Keratinocyte (primary cell): ENCODE results near the gene TRMT10A. TPM values are rescaled to one million over a fixed set of nuclear protein-coding genes. Genes with fewer than 3 reads are reported as not detected.

ENCODE experiments used
- DNase-seq: peaks from one replicate; pipeline ENCODE4 v3.0.0-alpha.2; 2011; ENCODE audit warnings: low read depth, missing footprints, low spot score
- FAIRE-seq: peaks from 2 replicates; lab custom pipeline; 2011; peaks lifted over from hg19 to GRCh38; lab: Jason Lieb, UNC
- H2AFZ ChIP-seq: 2 replicates; pipeline ENCODE4 v1.6.0; 2012; ENCODE audit warnings: low read length, control low read depth, inconsistent platforms; ENCODE audit not compliant: control insufficient read depth
- H3K27ac ChIP-seq: 2 replicates; pipeline ENCODE4 v1.5.1; 2011; ENCODE audit warnings: low read length; ENCODE audit not compliant: control insufficient read depth, insufficient read depth
- H3K27me3 ChIP-seq: 3 replicates; pipeline ENCODE4 v1.6.0; 2011; ENCODE audit warnings: low read length; ENCODE audit not compliant: control insufficient read depth, insufficient read depth; ENCODE audit errors: extremely low read depth
- H3K36me3 ChIP-seq, 2 experiments: 2 replicates in 1 of 2; 3 replicates in 1 of 2; pipeline ENCODE4 v1.5.1; 2011; ENCODE audit warnings: low read length in 2 of 2, mild to moderate bottlenecking in 1 of 2; ENCODE audit not compliant: control insufficient read depth in 2 of 2, insufficient read depth in 2 of 2; ENCODE audit errors: extremely low read depth in 1 of 2
- H3K4me1 ChIP-seq: 3 replicates; pipeline ENCODE4 v1.5.1; 2011; ENCODE audit warnings: low read length; ENCODE audit not compliant: control insufficient read depth, insufficient read depth; ENCODE audit errors: extremely low read depth
- H3K4me2 ChIP-seq: 3 replicates; pipeline ENCODE4 v1.6.0; 2011; ENCODE audit warnings: low read depth, low read length; ENCODE audit not compliant: control insufficient read depth, insufficient read depth; ENCODE audit errors: extremely low read depth
- H3K4me3 ChIP-seq, 3 experiments: fragments of 200-600 bp in 1 of 3; sonication (generic) in 1 of 3; 2 replicates in 2 of 3; 3 replicates in 1 of 3; pipeline ENCODE4 v1.5.1; 2011 to 2016; ENCODE audit warnings: low read length in 3 of 3, mild to moderate bottlenecking in 3 of 3, control low read depth in 2 of 3, inconsistent platforms in 1 of 3, low read depth in 1 of 3, mixed read lengths in 1 of 3, mixed run types in 1 of 3, moderate library complexity in 1 of 3; ENCODE audit not compliant: control insufficient read depth in 2 of 3, insufficient read depth in 2 of 3; ENCODE audit errors: extremely low read depth in 1 of 3
- H3K79me2 ChIP-seq: 2 replicates; pipeline ENCODE4 v1.6.0; 2012; ENCODE audit warnings: low read length; ENCODE audit not compliant: control insufficient read depth, insufficient read depth
- H3K9ac ChIP-seq: 3 replicates; pipeline ENCODE4 v1.6.0; 2011; ENCODE audit warnings: low read length; ENCODE audit not compliant: control insufficient read depth, insufficient read depth; ENCODE audit errors: extremely low read depth
- H3K9me1 ChIP-seq: 3 replicates; pipeline ENCODE4 v1.6.0; 2011; ENCODE audit warnings: low read length; ENCODE audit not compliant: control insufficient read depth, insufficient read depth; ENCODE audit errors: extremely low read depth
- H3K9me3 ChIP-seq: 2 replicates; pipeline ENCODE4 v1.5.1; 2012; ENCODE audit warnings: low read depth, low read length; ENCODE audit not compliant: control insufficient read depth
- H4K20me1 ChIP-seq: 3 replicates; pipeline ENCODE4 v1.6.0; 2011; ENCODE audit warnings: low read length; ENCODE audit not compliant: control insufficient read depth, insufficient read depth; ENCODE audit errors: extremely low read depth
- CTCF ChIP-seq, 3 experiments: IDR thresholded peaks in 1 of 3; conservative IDR thresholded peaks in 1 of 3; optimal IDR thresholded peaks in 1 of 3; 2 replicates in 2 of 3; 3 replicates in 1 of 3; pipeline versions ENCODE3 to v1.5.1; 2011; ENCODE audit warnings: low read length in 3 of 3, mild to moderate bottlenecking in 3 of 3, moderate library complexity in 2 of 3, control low read depth in 1 of 3, inconsistent platforms in 1 of 3; ENCODE audit not compliant: insufficient read depth in 2 of 3; ENCODE audit errors: extremely low read depth in 1 of 3
- EZH2 ChIP-seq: IDR thresholded peaks from one replicate; pipeline ENCODE4 v1.6.1; 2012; ENCODE audit warnings: inconsistent platforms, mild to moderate bottlenecking, low read length, moderate library complexity
- dilution Hi-C: fragments of 300-500 bp; cut with MboI; formaldehyde crosslinking; loops from one replicate; pipeline ENCODE4 v1.7.0; 2020; ENCODE audit warnings: low sequenced_read_pairs; ENCODE audit not compliant: extremely low pct_ligation_motif_present
- polyA plus RNA-seq, 5 experiments: library from polyadenylated mRNA; depleted of rRNA in 3 of 5; stranded (reverse) in 3 of 5; stranded (forward) in 1 of 5; unstranded in 1 of 5; fragments of >200 nt; gene quantifications; 1 replicate in 1 of 5; 2 replicates in 3 of 5; 3 replicates in 1 of 5; pipeline versions ENCODE4 v1.2.1 to v1.2.3, GENCODE V29; 2011 to 2012; ENCODE audit warnings: missing spikeins in 2 of 5, low read depth in 1 of 5, low replicate concordance in 1 of 5

TRMT10A gene
- polyA plus RNA-seq, 1 donor (not counting 4 experiments of a cell fraction or from before 2014, with no cell fraction given), result 8.2 TPM

DNA sequence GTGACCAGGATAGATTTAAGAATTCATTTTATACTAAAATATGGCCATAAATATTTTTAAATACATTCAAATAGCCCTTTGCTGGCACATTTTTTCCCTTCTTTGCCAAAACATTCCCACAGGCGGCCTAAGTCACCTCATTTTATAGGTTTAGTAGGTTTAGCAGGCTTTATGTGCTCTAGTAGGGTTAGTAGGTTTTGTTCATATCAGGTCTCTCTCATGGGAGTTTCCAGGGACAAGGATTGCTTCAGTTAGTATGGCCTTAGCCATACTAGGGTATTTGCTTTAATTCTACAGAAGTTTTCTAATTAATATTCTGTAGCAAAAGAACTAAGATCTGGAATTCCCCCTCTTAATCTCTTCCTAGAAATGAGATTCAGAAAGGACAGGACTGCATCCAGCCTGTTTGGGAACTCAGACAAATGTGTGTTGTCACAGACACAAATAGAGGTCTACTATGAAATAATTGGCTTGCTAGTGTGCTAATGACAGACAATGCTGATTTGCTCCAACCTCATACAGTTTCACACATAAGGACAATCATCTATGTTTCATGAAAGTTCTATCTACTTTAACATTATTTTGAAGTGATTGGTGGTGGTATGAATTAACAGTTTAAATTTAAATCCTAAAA lies 10.0 kb upstream of the TRMT10A start:
- Histone ChIP-seq H3K9ac (no peak overlapping the region), H3K4me2 (no peak overlapping the region), H3K4me3 (no peak overlapping the region), H3K79me2 (no peaks in the 10 kb centered on the region), H2AFZ (no peak overlapping the region), H3K9me3 (no peaks in the 10 kb centered on the region), H4K20me1 (no peaks in the 10 kb centered on the region), H3K4me1 (no peaks in the 10 kb centered on the region), H3K9me1 (no peaks in the 10 kb centered on the region), H3K36me3 (no peaks in the 10 kb centered on the region), H3K27me3 (peaks cover 3% of the 10 kb centered on the region), H3K27ac (no peak overlapping the region)
- dilution Hi-C loops, result no loop called here
- no peak for TF ChIP-seq EZH2
- no peak for TF ChIP-seq CTCF (optimal IDR thresholded peaks at IDR 0.05 in 1 of 3, IDR thresholded peaks at IDR 0.05 in 1 of 3, conservative IDR thresholded peaks at IDR 0.05 in 1 of 3; ENCODE audit: extremely low read depth in 1 of 3, insufficient read depth in 2 of 3, low read length in 3 of 3)
- DNase-seq (no peak), FAIRE-seq (no peak)

DNA sequence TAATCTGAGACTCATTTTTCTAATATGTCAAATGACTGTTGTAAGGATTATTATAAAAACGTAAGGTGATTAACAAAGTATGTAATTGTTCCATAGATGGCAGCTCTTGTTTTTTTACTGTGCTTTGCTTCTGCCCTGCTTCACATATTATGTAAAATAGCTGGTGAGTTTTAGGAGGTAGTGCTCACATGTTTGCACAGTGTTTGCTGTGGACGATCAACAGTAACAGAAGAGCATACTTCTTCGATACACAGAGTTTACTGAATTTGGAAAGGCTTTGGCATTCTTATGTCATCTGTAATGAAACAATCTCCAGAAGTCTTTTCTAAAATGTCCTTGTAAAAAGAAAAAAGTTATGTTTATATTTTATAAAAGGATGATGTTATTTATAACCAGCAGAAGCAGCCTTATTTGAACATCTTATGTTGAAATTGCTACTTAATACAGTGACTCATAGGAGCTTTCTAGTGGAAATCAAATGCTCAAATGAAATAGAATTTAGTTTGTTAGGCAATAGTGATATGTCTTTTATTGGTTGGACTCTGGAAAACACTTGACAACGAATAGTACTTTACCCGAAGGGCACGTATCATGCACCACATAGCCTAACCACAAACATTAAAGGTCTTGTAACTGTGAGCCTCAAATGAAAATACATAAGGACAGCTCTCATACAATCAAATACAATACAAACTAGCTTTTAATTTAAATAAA lies 8.8 kb upstream of the TRMT10A start:
- TF ChIP-seq CTCF (optimal IDR thresholded peaks at IDR 0.05 in 1 of 3, IDR thresholded peaks at IDR 0.05 in 1 of 3, conservative IDR thresholded peaks at IDR 0.05 in 1 of 3; ENCODE audit: extremely low read depth in 1 of 3, insufficient read depth in 2 of 3, low read length in 3 of 3) (no peak), EZH2 (no peak)
- Histone ChIP-seq H2AFZ (no peak overlapping the region), H4K20me1 (no peaks in the 10 kb centered on the region), H3K4me1 (no peaks in the 10 kb centered on the region), H3K4me3 (no peak overlapping the region), H3K27ac (no peak overlapping the region), H3K9ac (no peak overlapping the region), H3K36me3 (no peaks in the 10 kb centered on the region), H3K9me1 (no peaks in the 10 kb centered on the region), H3K27me3 (peaks cover 3% of the 10 kb centered on the region), H3K9me3 (no peaks in the 10 kb centered on the region), H3K79me2 (no peaks in the 10 kb centered on the region), H3K4me2 (no peak overlapping the region)
- DNase-seq (no peak), FAIRE-seq (no peak)
- dilution Hi-C loops, result no loop called here
